ENCODE data around the gene NTN4.

DNA sequence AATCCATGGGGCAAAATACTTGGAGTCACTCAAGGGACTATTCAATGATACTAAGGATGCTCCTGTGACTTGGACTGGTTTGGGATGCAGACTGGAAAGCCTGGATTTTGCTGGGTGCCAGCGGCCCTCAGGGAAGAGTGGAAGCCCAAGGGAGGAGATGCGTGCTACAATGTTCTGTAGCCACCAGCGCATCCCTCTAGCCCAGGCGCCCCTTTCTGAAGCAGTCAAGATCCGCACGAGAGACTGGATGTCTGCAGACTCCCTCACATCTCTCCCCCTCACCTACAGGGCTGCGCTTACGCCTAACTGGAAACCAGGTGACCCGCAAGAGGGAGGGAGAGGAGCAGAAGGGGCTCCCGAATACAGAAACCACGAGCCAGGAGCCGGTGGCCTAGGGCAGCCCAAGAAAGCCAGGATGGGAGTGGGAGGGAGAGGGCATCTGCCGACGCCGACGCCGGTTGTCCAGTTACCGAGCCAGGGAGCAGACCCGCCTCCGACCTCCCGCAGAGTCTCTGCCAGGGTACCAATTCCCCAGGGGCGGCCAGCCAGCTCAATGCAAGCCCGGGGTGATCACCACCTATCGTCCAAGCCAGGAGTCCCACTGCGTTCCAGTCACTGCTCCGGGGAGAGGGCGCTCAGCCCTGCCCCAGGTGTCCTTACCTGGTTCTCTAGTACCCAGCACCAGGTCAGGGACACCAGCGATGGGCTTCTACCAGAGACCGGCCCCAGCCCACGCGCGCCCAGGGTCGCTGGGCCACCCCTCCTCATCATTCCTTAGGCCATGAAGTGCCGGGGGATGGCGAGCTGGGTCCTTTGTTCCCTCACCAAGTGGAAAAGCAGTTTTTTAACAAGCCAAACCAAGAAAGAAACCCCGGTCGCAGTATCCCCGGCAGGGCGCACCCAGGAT is 1.2 kb downstream of the NTN4 start:
- TF ChIP-seq, protein P1, sequence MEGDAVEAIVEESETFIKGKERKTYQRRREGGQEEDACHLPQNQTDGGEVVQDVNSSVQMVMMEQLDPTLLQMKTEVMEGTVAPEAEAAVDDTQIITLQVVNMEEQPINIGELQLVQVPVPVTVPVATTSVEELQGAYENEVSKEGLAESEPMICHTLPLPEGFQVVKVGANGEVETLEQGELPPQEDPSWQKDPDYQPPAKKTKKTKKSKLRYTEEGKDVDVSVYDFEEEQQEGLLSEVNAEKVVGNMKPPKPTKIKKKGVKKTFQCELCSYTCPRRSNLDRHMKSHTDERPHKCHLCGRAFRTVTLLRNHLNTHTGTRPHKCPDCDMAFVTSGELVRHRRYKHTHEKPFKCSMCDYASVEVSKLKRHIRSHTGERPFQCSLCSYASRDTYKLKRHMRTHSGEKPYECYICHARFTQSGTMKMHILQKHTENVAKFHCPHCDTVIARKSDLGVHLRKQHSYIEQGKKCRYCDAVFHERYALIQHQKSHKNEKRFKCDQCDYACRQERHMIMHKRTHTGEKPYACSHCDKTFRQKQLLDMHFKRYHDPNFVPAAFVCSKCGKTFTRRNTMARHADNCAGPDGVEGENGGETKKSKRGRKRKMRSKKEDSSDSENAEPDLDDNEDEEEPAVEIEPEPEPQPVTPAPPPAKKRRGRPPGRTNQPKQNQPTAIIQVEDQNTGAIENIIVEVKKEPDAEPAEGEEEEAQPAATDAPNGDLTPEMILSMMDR (IDR thresholded peaks at IDR 0.05): peak in 1 of 4 experiments; percentile 11
- TF ChIP-seq POLR2A (IDR thresholded peaks at IDR 0.05) (no peak), EP300 (IDR thresholded peaks at IDR 0.05) (no peak), POLR2AphosphoS5 (IDR thresholded peaks at IDR 0.05) (no peak)
